K562 (cell line): ENCODE data around the gene MCRS1.

Experiments
- CHD4 ChIP-seq: fragments of 200-600 bp; sonication (generic); IDR thresholded peaks from 3 replicates; pipeline ENCODE4 v1.6.1; 2012; ENCODE audit warnings: low read depth, mild to moderate bottlenecking, mixed read lengths, low read length, inconsistent platforms; ENCODE audit not compliant: insufficient read depth, insufficient replicate concordance, poor library complexity, severe bottlenecking
- MTA3 ChIP-seq: fragments of 450-650 bp; formaldehyde crosslinking; IDR thresholded peaks from 2 replicates; pipeline ENCODE4 v1.6.1; 2017; ENCODE audit warnings: mild to moderate bottlenecking, borderline replicate concordance
- MYNN ChIP-seq, 2 experiments: sonication (generic); formaldehyde crosslinking in 1 of 2; IDR thresholded peaks; 2 replicates each; pipeline versions ENCODE4 v1.5.0 to v1.6.1; 2016 to 2020; ENCODE audit warnings: antibody characterized with exemption in 1 of 2, missing genetic modification reagents in 1 of 2
- NFE2 ChIP-seq: IDR thresholded peaks from 2 replicates; pipeline ENCODE4 v1.6.1; 2014; ENCODE audit warnings: antibody characterized with exemption, low read depth
- PHF20 ChIP-seq: fragments of 450-650 bp; IDR thresholded peaks from 2 replicates; pipeline ENCODE4 v1.6.1; 2018; ENCODE audit not compliant: partially characterized antibody
- POLR2A ChIP-seq: fragments of 450-650 bp; conservative IDR thresholded peaks from 2 replicates; pipeline ENCODE4 v1.6.1; 2016
- SREBF1 ChIP-seq: fragments of 150-350 bp; IDR thresholded peaks from 2 replicates; pipeline ENCODE4 v1.6.1; 2014; ENCODE audit warnings: antibody characterized with exemption, low read depth, low read length, borderline replicate concordance
- TAL1 ChIP-seq: fragments of 450-650 bp; IDR thresholded peaks from 2 replicates; pipeline ENCODE4 v1.6.1; 2016; ENCODE audit warnings: mild to moderate bottlenecking
- TF ChIP-seq, protein P1 (sequence below): sonication (generic); formaldehyde crosslinking; IDR thresholded peaks from 2 replicates; pipeline ENCODE4 v1.8.0; 2022; ENCODE audit warnings: mild to moderate bottlenecking, missing genetic modification reagents
- TF ChIP-seq, protein P2 (sequence below), 3 experiments: IDR thresholded peaks in 2 of 3; conservative IDR thresholded peaks in 1 of 3; 2 replicates each; pipeline ENCODE4 v1.5.1; 2011 to 2012; ENCODE audit warnings: low read length in 3 of 3, mild to moderate bottlenecking in 3 of 3, control low read depth in 2 of 3, improper control_type of control experiment in 1 of 3, inconsistent platforms in 1 of 3, low read depth in 1 of 3, mixed read lengths in 1 of 3, moderate library complexity in 1 of 3; ENCODE audit not compliant: insufficient read depth in 2 of 3
- TF ChIP-seq, protein P3 (sequence below): sonication (generic); formaldehyde crosslinking; IDR thresholded peaks from 2 replicates; pipeline ENCODE4 v1.8.1; 2022; ENCODE audit warnings: missing genetic modification reagents
- TF ChIP-seq, protein P4 (sequence below): sonication (generic); formaldehyde crosslinking; IDR thresholded peaks from 2 replicates; pipeline ENCODE4 v1.8.0; 2022; ENCODE audit warnings: mild to moderate bottlenecking, missing genetic modification reagents
- TF ChIP-seq, protein P5 (sequence below): fragments of 450-650 bp; formaldehyde crosslinking; conservative IDR thresholded peaks from 2 replicates; pipeline ENCODE4 v1.4.0; 2022; ENCODE audit warnings: mild to moderate bottlenecking, missing genetic modification characterization
- TF ChIP-seq, protein P6 (sequence below), 2 experiments: IDR thresholded peaks; 2 replicates each; pipeline ENCODE4 v1.6.1; 2011; ENCODE audit warnings: borderline replicate concordance in 1 of 2, control low read depth in 1 of 2, low read depth in 1 of 2, low read length in 1 of 2, mild to moderate bottlenecking in 1 of 2, mixed read lengths in 1 of 2, moderate library complexity in 1 of 2; ENCODE audit not compliant: insufficient read depth in 1 of 2, insufficient read length in 1 of 2, poor library complexity in 1 of 2, severe bottlenecking in 1 of 2; ENCODE audit errors: extremely low read depth in 1 of 2

DNA sequence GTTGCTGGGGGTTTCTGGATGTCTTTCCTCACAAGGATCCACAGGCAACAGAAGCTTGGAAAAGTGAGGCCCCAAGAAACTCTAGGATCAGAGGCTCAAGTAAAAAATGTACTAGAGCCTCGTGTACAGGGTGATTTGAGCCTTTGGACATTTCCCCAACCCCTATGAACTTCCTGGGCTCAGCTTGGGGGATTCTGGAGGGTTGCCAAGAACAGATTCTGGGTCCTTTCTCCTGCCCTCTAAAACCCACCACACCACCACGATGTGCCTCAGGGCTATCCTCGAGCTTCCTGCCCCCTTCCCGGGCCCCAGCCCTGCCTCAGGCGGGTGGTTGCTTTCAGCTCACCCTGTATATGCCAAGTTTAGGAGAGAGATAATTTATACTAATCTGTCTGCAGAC, 36.9 kb upstream of the MCRS1 start:
- TF ChIP-seq MYNN (IDR thresholded peaks at IDR 0.05) (no peak), MYNN (CRISPR knock-in tag; IDR thresholded peaks at IDR 0.05) (no peak), SREBF1 (no peak), PHF20 (no peak), POLR2A (no peak), NFE2 (no peak), TAL1 (no peak), MTA3 (no peak), CHD4 (no peak)
- TF ChIP-seq, protein P1, sequence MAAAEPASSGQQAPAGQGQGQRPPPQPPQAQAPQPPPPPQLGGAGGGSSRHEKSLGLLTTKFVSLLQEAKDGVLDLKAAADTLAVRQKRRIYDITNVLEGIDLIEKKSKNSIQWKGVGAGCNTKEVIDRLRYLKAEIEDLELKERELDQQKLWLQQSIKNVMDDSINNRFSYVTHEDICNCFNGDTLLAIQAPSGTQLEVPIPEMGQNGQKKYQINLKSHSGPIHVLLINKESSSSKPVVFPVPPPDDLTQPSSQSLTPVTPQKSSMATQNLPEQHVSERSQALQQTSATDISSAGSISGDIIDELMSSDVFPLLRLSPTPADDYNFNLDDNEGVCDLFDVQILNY (CRISPR knock-in tag): no peak
- TF ChIP-seq, protein P2, sequence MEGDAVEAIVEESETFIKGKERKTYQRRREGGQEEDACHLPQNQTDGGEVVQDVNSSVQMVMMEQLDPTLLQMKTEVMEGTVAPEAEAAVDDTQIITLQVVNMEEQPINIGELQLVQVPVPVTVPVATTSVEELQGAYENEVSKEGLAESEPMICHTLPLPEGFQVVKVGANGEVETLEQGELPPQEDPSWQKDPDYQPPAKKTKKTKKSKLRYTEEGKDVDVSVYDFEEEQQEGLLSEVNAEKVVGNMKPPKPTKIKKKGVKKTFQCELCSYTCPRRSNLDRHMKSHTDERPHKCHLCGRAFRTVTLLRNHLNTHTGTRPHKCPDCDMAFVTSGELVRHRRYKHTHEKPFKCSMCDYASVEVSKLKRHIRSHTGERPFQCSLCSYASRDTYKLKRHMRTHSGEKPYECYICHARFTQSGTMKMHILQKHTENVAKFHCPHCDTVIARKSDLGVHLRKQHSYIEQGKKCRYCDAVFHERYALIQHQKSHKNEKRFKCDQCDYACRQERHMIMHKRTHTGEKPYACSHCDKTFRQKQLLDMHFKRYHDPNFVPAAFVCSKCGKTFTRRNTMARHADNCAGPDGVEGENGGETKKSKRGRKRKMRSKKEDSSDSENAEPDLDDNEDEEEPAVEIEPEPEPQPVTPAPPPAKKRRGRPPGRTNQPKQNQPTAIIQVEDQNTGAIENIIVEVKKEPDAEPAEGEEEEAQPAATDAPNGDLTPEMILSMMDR (IDR thresholded peaks at IDR 0.05 in 2 of 3, conservative IDR thresholded peaks at IDR 0.05 in 1 of 3; ENCODE audit: insufficient read depth in 2 of 3, low read depth in 1 of 3, low read length in 3 of 3): no peak
- TF ChIP-seq, protein P3, sequence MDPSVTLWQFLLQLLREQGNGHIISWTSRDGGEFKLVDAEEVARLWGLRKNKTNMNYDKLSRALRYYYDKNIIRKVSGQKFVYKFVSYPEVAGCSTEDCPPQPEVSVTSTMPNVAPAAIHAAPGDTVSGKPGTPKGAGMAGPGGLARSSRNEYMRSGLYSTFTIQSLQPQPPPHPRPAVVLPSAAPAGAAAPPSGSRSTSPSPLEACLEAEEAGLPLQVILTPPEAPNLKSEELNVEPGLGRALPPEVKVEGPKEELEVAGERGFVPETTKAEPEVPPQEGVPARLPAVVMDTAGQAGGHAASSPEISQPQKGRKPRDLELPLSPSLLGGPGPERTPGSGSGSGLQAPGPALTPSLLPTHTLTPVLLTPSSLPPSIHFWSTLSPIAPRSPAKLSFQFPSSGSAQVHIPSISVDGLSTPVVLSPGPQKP (CRISPR knock-in tag): no peak
- TF ChIP-seq, protein P4, sequence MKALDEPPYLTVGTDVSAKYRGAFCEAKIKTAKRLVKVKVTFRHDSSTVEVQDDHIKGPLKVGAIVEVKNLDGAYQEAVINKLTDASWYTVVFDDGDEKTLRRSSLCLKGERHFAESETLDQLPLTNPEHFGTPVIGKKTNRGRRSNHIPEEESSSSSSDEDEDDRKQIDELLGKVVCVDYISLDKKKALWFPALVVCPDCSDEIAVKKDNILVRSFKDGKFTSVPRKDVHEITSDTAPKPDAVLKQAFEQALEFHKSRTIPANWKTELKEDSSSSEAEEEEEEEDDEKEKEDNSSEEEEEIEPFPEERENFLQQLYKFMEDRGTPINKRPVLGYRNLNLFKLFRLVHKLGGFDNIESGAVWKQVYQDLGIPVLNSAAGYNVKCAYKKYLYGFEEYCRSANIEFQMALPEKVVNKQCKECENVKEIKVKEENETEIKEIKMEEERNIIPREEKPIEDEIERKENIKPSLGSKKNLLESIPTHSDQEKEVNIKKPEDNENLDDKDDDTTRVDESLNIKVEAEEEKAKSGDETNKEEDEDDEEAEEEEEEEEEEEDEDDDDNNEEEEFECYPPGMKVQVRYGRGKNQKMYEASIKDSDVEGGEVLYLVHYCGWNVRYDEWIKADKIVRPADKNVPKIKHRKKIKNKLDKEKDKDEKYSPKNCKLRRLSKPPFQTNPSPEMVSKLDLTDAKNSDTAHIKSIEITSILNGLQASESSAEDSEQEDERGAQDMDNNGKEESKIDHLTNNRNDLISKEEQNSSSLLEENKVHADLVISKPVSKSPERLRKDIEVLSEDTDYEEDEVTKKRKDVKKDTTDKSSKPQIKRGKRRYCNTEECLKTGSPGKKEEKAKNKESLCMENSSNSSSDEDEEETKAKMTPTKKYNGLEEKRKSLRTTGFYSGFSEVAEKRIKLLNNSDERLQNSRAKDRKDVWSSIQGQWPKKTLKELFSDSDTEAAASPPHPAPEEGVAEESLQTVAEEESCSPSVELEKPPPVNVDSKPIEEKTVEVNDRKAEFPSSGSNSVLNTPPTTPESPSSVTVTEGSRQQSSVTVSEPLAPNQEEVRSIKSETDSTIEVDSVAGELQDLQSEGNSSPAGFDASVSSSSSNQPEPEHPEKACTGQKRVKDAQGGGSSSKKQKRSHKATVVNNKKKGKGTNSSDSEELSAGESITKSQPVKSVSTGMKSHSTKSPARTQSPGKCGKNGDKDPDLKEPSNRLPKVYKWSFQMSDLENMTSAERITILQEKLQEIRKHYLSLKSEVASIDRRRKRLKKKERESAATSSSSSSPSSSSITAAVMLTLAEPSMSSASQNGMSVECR (CRISPR knock-in tag): no peak
- TF ChIP-seq, protein P5, sequence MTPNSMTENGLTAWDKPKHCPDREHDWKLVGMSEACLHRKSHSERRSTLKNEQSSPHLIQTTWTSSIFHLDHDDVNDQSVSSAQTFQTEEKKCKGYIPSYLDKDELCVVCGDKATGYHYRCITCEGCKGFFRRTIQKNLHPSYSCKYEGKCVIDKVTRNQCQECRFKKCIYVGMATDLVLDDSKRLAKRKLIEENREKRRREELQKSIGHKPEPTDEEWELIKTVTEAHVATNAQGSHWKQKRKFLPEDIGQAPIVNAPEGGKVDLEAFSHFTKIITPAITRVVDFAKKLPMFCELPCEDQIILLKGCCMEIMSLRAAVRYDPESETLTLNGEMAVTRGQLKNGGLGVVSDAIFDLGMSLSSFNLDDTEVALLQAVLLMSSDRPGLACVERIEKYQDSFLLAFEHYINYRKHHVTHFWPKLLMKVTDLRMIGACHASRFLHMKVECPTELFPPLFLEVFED: no peak
- TF ChIP-seq, protein P6, sequence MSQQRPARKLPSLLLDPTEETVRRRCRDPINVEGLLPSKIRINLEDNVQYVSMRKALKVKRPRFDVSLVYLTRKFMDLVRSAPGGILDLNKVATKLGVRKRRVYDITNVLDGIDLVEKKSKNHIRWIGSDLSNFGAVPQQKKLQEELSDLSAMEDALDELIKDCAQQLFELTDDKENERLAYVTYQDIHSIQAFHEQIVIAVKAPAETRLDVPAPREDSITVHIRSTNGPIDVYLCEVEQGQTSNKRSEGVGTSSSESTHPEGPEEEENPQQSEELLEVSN (IDR thresholded peaks at IDR 0.05; ENCODE audit: borderline replicate concordance in 1 of 2, extremely low read depth in 1 of 2, insufficient read depth in 1 of 2, insufficient read length in 1 of 2, low read depth in 1 of 2, low read length in 1 of 2, poor library complexity in 1 of 2, severe bottlenecking in 1 of 2): no peak
